Osteoblast (primary cell): ENCODE results near the gene RPUSD3. TPM values are rescaled to one million over a fixed set of nuclear protein-coding genes. Genes with fewer than 3 reads are reported as not detected.
A peak's percentile ranks its signal among the peaks of the same experiment; 100 is the strongest.
"Not testable (repeated sequence)": the region's sequence is repeated elsewhere in the genome, so short reads cannot be mapped to it uniquely, and the experiment has no call there.

Experiments
- DNase-seq: peaks from one replicate; pipeline ENCODE4 v3.0.0; 2011; ENCODE audit warnings: low spot score, mixed read lengths; ENCODE audit not compliant: insufficient read length; ENCODE audit errors: missing footprints
- H2AFZ ChIP-seq: 2 replicates; pipeline ENCODE4 v1.6.0; 2011; ENCODE audit warnings: mild to moderate bottlenecking, low read length
- H3K27ac ChIP-seq: 2 replicates; pipeline ENCODE4 v1.5.1; 2011; ENCODE audit warnings: mild to moderate bottlenecking, low read depth, low read length, moderate library complexity
- H3K27me3 ChIP-seq: 2 replicates; pipeline ENCODE4 v1.6.0; 2012; ENCODE audit warnings: mild to moderate bottlenecking, control low read depth, inconsistent platforms, low read length, moderate library complexity; ENCODE audit not compliant: insufficient read depth
- H3K36me3 ChIP-seq: 2 replicates; pipeline ENCODE4 v1.5.1; 2011; ENCODE audit warnings: mild to moderate bottlenecking, low read length, control low read depth, moderate library complexity; ENCODE audit not compliant: insufficient read depth
- H3K4me1 ChIP-seq: 2 replicates; pipeline ENCODE4 v1.5.1; 2011; ENCODE audit warnings: mild to moderate bottlenecking, low read length, control low read depth, moderate library complexity; ENCODE audit not compliant: insufficient read depth
- H3K4me2 ChIP-seq: 2 replicates; pipeline ENCODE4 v1.6.0; 2011; ENCODE audit warnings: mild to moderate bottlenecking, low read length; ENCODE audit not compliant: insufficient read depth
- H3K4me3 ChIP-seq: fragments of 200-600 bp; sonication (generic); 3 replicates; pipeline ENCODE4 v1.5.1; 2012; ENCODE audit warnings: mild to moderate bottlenecking, low read length, inconsistent platforms; ENCODE audit not compliant: insufficient read depth
- H3K79me2 ChIP-seq: 2 replicates; pipeline ENCODE4 v1.6.0; 2012; ENCODE audit warnings: mild to moderate bottlenecking, low read length, control low read depth, inconsistent platforms; ENCODE audit not compliant: insufficient read depth
- H3K9me3 ChIP-seq: 2 replicates; pipeline ENCODE4 v1.5.1; 2011; ENCODE audit warnings: low read depth, low read length, control low read depth
- H4K20me1 ChIP-seq: 2 replicates; pipeline ENCODE4 v1.6.0; 2012; ENCODE audit warnings: mild to moderate bottlenecking, low read length, control low read depth; ENCODE audit not compliant: insufficient read depth
- total RNA-seq: library from RNA; depleted of rRNA; stranded (reverse); fragments of >200 nt; gene quantifications from 2 replicates; pipeline ENCODE4 v1.2.3, GENCODE V29; 2012
- TF ChIP-seq, protein P1 (sequence below): IDR thresholded peaks from 2 replicates; pipeline ENCODE4 v1.5.1; 2011; ENCODE audit warnings: mild to moderate bottlenecking, low read depth, low read length, moderate library complexity; ENCODE audit errors: extremely low read depth

Gene RPUSD3
- total RNA-seq, 1 donor = 19.2 TPM

DNA sequence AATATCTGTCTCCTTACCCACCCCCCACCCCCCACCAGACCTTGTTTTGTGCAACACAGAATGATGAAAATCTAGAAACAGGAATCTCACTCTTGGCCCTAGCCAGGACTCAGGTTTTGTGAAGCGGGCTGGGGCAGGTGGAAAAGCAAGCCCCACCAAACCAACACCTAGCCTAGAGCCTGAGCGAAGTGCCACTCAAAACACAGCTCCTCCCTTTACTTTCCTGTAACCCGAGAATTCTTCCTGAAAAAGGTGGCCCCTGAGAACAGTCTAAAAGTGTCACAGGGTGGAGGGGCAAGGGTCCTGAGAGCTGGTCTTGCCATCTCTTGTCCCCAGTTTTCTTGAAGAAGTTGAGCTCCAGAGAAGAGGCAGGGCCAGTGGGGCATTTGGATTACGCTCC is 17.4 kb upstream of the RPUSD3 start:
- no peaks in the 10 kb centered on the region for H4K20me1 ChIP-seq
- TF ChIP-seq, protein P1, sequence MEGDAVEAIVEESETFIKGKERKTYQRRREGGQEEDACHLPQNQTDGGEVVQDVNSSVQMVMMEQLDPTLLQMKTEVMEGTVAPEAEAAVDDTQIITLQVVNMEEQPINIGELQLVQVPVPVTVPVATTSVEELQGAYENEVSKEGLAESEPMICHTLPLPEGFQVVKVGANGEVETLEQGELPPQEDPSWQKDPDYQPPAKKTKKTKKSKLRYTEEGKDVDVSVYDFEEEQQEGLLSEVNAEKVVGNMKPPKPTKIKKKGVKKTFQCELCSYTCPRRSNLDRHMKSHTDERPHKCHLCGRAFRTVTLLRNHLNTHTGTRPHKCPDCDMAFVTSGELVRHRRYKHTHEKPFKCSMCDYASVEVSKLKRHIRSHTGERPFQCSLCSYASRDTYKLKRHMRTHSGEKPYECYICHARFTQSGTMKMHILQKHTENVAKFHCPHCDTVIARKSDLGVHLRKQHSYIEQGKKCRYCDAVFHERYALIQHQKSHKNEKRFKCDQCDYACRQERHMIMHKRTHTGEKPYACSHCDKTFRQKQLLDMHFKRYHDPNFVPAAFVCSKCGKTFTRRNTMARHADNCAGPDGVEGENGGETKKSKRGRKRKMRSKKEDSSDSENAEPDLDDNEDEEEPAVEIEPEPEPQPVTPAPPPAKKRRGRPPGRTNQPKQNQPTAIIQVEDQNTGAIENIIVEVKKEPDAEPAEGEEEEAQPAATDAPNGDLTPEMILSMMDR = no peak
- DNase-seq = peak; percentile 8

DNA sequence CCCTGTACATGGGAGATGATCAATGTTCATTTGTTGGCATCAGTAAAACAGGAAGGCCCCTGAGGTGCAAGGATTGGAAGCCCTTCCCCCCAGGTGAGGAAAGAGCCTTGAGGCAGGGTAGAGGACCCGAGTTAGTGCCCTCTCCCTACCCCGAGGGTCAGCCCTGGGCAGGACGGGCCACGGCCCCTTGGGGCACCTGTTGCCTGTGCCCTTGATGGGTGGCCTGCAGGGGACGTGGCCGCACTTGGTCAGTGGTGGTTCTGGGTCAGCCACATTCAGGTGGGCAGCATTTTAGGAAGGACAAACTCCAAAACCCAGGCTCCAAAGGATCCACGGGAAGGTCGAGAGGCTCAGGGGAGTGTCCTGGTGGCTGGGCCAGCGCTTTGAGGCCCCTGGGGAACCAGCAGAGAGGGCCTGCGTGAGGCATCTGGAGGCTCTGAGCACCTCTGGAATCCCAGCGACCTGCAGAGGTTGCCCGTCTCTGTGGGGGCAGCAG is 15.8 kb upstream of the RPUSD3 start:
- peak; percentile 25 for DNase-seq
- Histone ChIP-seq H2AFZ (no peak overlapping the region), H3K4me2 (no peak overlapping the region), H3K79me2 (no peaks in the 10 kb centered on the region), H4K20me1 (no peaks in the 10 kb centered on the region), H3K27ac (no peak overlapping the region), H3K4me1 (peaks cover 5% of the 10 kb centered on the region), H3K9me3 (no peaks in the 10 kb centered on the region), H3K27me3 (no peaks in the 10 kb centered on the region), H3K36me3 (no peaks in the 10 kb centered on the region), H3K4me3 (no peak overlapping the region)
- TF ChIP-seq, protein P1 = no peak

More for the DNA sequence above, 17.4 kb upstream of the RPUSD3 start:
- Histone ChIP-seq H3K4me2 (no peak overlapping the region), H3K36me3 (no peaks in the 10 kb centered on the region), H3K4me1 (peaks cover 7% of the 10 kb centered on the region), H3K79me2 (no peaks in the 10 kb centered on the region), H3K4me3 (no peak overlapping the region), H3K9me3 (no peaks in the 10 kb centered on the region), H3K27ac (no peak overlapping the region), H2AFZ (no peak overlapping the region), H3K27me3 (no peaks in the 10 kb centered on the region)

DNA sequence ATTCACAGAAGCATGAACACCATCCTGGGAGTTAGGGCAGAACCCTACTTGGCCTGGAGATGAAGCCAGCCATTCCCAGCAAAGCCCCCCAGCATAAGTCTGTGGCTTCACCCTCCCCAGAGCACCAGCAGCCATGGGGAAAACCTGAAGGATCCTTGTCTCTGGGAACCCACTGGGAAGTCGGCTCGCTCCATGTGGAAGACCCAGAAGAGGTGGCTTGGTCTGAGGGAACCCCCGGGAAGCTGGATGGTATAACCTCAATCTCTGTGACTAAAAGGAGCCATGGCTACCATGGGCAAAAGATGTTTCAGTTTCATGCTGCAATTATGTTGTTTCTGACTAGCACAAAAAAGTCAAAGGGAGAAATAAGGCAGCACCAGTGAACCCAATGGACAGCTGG is 11.8 kb upstream of the RPUSD3 start:
- no peaks in the 10 kb centered on the region for H3K36me3 ChIP-seq

DNA sequence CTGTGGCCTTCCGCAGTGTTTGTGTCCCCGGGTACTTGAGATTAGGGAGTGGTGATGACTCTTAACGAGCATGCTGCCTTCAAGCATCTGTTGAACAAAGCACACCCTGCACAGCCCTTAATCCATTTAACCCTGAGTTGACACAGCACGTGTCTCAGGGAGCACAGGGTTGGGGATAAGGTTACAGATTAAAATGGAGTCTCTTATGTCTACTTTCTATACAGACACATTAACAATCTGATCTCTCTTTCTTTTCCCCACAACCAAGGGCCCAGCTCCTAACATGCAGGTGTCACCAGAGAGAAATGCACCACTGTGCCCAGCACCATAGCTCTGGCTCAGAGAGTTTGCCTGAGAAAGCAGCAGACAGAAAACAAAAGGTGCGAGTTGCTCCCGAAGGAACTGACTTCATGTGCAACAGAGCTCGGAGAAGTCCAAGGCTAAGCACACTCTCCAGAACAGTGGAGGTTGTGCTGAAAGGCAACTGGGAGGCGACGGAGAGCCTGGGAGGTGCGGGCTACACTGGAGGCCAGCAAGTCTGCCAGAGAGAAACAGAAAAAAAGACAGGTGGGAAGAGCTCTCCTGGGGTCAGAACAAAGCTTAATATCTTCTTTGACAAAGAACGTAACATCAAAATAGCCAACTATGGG is 10.6 kb upstream of the RPUSD3 start:
- not testable (repeated sequence) for DNase-seq

More for the DNA sequence above, 11.8 kb upstream of the RPUSD3 start:
- no peak overlapping the region for H2AFZ ChIP-seq
- no peak overlapping the region for H3K4me3 ChIP-seq
- TF ChIP-seq, protein P1 = no peak
- no peaks in the 10 kb centered on the region for H3K9me3 ChIP-seq
- no peak overlapping the region for H3K27ac ChIP-seq
- H4K20me1 ChIP-seq = no peaks in the 10 kb centered on the region
- no peaks in the 10 kb centered on the region for H3K4me1 ChIP-seq
- DNase-seq = peak; percentile 53
- H3K4me2 ChIP-seq = no peak overlapping the region
- H3K79me2 ChIP-seq = no peaks in the 10 kb centered on the region
- peaks cover 3% of the 10 kb centered on the region for H3K27me3 ChIP-seq

More for the DNA sequence above, 10.6 kb upstream of the RPUSD3 start:
- not testable (repeated sequence) for H3K27ac ChIP-seq, H2AFZ ChIP-seq, H3K4me2 ChIP-seq, H3K36me3 ChIP-seq, H4K20me1 ChIP-seq, H3K4me1 ChIP-seq, H3K79me2 ChIP-seq, H3K9me3 ChIP-seq, H3K4me3 ChIP-seq, H3K27me3 ChIP-seq
